ENCODE results near the gene ADAM29.
"Not testable (repeated sequence)": the region's sequence is repeated elsewhere in the genome, so short reads cannot be mapped to it uniquely, and the experiment has no call there.

ADAM29 gene

DNA sequence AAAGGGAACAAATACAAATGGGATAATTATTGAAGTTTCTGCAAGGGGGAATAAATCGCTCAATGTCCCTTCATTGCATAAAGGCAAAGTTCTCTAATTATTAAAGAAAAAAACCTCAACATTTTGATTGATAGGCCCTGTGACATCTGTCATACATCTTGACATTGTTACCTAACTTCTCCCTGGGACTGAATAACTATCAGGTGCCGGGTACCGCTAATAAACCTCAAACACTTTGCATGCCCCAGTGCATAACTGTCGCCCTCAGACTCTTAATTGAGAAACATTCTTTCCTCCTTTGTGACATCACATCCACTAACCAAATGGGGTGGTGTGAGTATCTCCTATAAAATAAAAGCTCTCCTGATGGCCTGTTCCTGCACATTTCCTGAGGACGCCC, at the start of gene ADAM29:
Gene ADAM29, plus strand, starts transcription at position 301 of the 400 bp plus-strand sequence. CDS start 57,168 bp downstream, outside the sequence.
- DNase-seq (ENCODE audit: low read depth in 1 of 2, low spot score in 1 of 2) = no peak

GRCh38 chr4:174869339-174869738, 48.8 kb upstream of the ADAM29 start:
- DNase-seq (ENCODE audit: low read depth in 1 of 2, low spot score in 1 of 2) = no peak

- no peak for DNase-seq (ENCODE audit: low read depth in 1 of 2, low spot score in 1 of 2)
These were observed 47.8 kb upstream of the ADAM29 start for GRCh38 chr4:174870311-174870710.

DNA sequence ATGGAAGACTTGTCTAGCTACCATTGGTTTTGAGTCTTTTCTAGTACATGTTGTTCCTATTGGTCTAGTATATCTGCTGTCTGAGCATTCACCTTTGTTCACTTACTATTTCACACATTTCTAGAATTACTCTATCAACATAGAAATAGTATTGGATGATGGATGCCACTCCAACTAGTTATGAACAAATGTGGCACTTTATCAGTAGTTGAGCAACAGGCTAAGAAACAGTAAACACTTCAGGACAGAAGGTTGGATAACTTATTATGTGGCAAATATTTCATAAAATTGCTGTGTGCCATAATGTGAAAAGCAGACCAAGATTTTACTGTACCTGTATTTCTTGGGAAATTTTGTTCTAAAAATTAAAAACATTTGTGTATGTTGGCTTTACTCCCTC, 46.8 kb upstream of the ADAM29 start:
- no peak for DNase-seq (ENCODE audit: low read depth in 1 of 2, low spot score in 1 of 2)

DNA sequence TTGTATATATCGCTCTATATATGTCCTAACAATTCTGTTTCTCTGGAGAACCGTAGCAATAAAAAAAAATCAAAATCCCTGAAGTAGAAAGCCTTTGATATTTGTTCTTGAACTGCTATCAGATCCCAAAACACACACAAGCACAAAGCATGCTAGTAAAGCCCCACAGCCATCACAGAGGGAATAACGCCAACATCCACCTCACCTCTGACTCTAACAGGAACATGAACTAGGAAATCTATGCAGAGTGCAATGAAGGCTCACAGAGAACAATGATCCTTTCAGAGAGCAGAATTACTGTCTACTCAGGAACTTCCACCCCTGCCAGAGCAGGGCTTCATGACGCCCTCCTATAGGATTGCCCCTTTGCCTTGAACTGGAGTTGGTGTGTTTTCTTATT, 45.0 kb upstream of the ADAM29 start:
- DNase-seq (ENCODE audit: low read depth in 1 of 2, low spot score in 1 of 2) = not testable (repeated sequence)

DNA sequence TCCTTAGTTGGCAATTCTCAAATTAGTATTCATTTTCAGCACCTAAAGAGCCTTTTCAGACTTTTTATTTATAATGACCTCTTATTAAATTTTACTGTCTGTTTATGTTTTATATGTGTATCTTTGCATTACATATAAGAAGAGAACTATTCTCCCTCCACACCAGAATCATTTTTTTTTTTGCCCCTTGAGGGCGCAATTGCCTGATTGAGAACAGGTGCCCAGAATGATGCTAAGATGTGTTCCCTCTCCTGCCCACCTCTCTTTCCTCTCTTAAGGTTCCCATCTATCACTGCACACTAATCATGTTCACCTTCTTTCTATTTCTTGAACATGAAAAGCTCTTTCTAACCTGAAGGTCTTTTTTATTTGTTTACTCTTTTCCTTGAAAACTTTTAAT, 44.2 kb upstream of the ADAM29 start:
- no peak for DNase-seq (ENCODE audit: low read depth in 1 of 2, low spot score in 1 of 2)

DNA sequence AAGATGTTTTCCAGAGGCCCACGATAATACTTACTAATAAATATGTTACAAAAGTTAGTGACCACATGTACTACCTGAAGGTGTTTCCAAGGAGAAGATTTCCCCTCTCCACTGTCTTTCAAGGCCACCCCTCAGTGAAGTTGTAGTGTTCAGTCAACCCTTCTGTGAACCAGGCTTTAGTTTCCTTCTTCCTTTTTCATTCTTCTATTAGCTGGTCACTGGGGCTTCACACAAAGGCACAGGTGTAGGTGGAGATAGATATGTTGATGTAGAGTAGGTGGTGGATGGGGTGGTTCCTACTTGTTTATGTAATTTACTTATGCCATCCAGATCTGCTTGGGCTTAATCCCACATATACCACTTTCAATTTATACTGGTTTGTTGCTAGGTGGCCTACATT, 43.3 kb upstream of the ADAM29 start:
- no peak for DNase-seq (ENCODE audit: low read depth in 1 of 2, low spot score in 1 of 2)

DNA sequence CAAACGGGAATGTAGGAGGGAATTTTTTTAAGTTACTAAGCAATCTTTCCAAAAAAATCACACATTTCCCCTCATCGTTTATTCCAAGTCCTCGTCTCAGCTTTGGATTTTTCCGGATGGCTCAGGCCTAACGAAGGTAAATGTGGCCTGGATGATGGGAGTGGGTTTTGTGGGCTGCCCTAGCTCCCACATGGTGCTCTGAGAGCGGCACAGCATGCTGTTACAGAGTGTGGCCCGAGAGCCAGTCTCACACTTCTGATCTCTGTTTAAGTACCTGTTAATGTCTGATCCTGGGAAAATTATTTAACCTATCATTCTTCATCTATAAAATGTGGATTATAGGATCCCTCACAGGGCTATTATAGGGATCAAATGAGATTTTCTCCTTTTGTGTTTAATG, 38.2 kb upstream of the ADAM29 start:
- no peak for DNase-seq (ENCODE audit: low read depth in 1 of 2, low spot score in 1 of 2)

GRCh38 chr4:174882317-174882992, 35.7 kb upstream of the ADAM29 start:
- no peak for DNase-seq (ENCODE audit: low read depth in 1 of 2, low spot score in 1 of 2)

- DNase-seq (ENCODE audit: low read depth in 1 of 2, low spot score in 1 of 2) = no peak
These were observed 10.7 kb upstream of the ADAM29 start for GRCh38 chr4:174907508-174907907.

DNA sequence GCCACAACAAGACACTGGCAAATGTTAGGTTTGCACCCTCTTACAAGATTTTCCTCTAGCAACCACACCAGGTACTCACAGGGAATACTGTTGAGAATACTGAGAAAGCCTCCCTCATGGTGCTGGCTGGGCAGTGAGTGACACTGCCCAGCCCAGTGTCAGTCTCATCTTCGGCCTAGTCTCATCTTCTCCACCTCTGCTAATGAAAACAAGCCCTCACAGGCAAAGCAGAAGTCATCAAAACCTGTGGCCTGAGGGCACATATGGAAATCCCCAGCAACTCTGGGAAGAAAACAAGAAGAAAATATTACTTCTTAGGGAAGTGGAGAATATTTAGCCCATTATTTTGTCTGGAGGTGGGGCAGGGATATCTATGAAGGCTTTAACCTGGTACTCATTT, 7.9 kb upstream of the ADAM29 start:
- DNase-seq (ENCODE audit: low read depth in 1 of 2, low spot score in 1 of 2) = no peak

- no peak for DNase-seq (ENCODE audit: low read depth in 1 of 2, low spot score in 1 of 2)
These were observed 5.1 kb upstream of the ADAM29 start for GRCh38 chr4:174912919-174913543.

GRCh38 chr4:174919886-174920423, 1.8 kb downstream of the ADAM29 start:
- no peak for DNase-seq (ENCODE audit: low read depth in 1 of 2, low spot score in 1 of 2)

DNA sequence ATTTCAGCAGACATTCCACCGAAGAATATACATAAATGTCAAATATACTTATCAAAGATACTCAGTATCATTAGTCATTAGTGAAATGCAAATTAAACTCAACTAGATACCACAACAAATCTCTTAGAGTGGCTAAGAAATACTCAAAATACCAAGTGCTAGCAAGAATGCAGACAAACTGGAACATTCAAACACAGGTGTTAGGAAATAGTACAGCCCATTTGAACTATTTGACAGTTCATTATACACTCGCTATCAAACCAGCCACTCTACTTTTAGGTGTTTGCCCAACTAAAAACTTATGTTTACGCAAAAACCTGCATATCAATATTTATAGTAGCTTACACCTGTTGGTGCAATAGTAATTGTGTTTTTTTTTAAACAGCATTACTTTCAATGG, 8.8 kb downstream of the ADAM29 start:
- no peak for DNase-seq (ENCODE audit: low read depth in 1 of 2, low spot score in 1 of 2)

- DNase-seq (ENCODE audit: low read depth in 1 of 2, low spot score in 1 of 2) = no peak
These were observed 10.0 kb downstream of the ADAM29 start for GRCh38 chr4:174928174-174928573.

DNA sequence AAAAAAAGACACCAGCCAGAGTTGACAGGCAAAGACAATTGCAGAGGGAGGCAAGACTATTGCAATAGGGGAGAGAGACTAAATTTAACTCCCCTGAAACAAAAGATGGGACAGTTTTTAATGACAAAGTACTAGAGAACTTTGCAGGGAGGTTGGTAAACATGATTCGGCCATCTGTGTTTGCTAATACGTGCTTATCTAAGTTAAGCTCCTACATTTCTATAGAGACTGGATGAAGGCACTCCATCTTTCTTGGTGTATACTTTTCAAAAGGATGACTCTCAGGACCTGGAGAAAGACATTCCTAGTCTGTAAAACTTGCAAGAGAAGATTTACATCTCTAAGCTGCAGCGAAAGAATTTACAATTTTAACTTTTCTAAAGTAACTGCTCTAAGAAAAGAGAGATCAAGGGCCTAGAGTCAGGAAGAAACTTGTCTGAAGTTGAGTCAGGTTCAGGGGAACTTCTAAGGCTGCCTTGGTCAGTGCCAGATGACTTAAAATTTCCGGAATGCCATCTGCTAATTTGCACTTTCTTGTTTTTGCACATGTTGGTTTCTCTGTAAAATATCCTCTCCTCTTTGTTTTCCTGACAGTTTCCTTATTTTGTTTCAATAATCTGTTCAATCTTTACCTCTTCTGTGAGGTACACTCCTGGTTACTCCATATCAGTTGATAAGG, 10.6 kb downstream of the ADAM29 start:
- no peak for DNase-seq (ENCODE audit: low read depth in 1 of 2, low spot score in 1 of 2)

GRCh38 chr4:174929346-174929745, 11.2 kb downstream of the ADAM29 start:
- DNase-seq (ENCODE audit: low read depth in 1 of 2, low spot score in 1 of 2) = no peak

DNA sequence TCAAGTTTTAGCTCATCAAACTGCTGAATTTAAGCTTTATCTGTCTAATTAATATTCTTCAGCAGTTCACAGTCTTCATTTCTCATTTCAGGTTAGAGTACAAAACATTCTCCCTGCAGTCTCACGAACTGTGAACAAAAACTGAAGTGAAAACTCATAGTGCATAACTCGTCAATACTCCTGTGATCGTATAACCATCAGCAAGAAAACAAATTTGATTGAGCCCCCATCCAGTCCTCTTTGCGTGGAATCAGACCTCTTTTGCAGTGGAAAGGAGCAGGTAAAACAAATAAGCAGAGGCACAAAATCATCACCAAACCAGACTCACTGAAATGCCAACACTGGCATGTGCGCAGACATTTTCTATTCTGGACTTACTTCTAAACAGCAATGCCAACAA, 12.7 kb downstream of the ADAM29 start:
- DNase-seq (ENCODE audit: low read depth in 1 of 2, low spot score in 1 of 2) = no peak

DNA sequence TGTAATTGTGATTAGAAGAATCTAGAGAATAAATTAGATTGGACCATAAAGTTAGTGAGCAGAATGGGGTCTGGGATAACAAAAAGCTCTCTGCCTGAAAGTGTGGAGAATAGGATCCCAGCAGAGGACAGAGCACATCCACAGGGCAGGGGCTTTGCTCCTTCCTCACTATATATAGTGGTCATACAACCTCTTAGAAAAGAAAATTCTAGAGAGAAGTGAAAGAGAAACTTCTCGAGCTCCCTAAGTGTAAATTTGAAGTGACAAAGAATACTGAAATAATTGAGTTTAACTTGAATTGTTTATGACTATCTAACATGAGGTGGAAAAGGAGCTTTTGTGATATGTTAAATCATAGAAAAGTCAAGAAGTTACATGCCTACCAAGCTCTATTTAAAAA, 14.9 kb downstream of the ADAM29 start:
- no peak for DNase-seq (ENCODE audit: low read depth in 1 of 2, low spot score in 1 of 2)

GRCh38 chr4:174934360-174934759, 16.2 kb downstream of the ADAM29 start:
- no peak for DNase-seq (ENCODE audit: low read depth in 1 of 2, low spot score in 1 of 2)

DNA sequence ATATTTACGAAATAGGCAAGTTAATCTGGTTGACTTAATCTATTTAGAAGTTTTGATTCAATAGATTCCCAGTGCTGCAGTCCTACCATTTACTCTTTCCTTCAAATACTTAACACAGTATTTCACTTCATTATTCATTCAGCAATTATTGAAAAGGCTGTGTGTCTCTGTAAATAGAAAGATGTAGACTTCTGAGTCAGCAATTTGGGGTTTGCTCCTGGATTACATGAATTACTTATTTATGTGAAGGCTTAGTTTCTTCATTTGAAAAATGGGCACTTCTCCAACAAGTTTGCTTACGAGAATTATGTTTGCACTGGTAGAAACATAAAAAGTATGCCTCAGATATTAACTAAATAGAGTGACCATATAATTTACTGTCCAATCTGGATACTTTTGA, 17.4 kb downstream of the ADAM29 start:
- no peak for DNase-seq (ENCODE audit: low read depth in 1 of 2, low spot score in 1 of 2)

DNA sequence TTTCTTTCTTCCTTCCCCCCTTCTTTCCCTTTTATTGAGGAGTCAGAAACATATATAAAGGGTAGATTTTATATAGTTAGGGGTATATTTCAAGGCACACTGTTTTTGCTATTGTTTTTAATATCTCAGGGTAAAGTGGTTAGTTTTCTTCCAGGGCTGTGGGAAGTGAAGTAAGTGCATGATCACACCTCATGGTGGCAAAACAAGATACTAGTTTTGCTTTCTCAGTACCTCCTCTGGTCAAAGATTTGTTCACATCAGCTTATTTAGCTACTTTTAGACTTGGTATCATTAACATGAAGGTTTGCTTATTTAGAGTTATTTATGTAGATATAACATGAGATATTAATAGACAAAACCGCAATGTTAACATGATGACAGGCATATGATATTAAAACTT, 21.8 kb downstream of the ADAM29 start:
- no peak for DNase-seq (ENCODE audit: low read depth in 1 of 2, low spot score in 1 of 2)

All from stimulated activated CD4-positive, alpha-beta T cell treated with anti-CD3 and anti-CD28 coated beads, Interleukin-15, amount 100 ng/mL, for 1 hour (primary cell).